Brain microvascular endothelial cell (primary cell): Measurements from ENCODE around the gene TUBA1A.

Source experiments
- DNase-seq: peaks from one replicate; pipeline ENCODE4 v3.0.0-alpha.2; 2020
- H3K27ac ChIP-seq: fragments of 250-450 bp; sonication (Bioruptor Pico); 2 replicates; pipeline ENCODE4 v1.5.1; 2020; ENCODE audit warnings: mild to moderate bottlenecking, moderate library complexity
- H3K27me3 ChIP-seq: fragments of 250-450 bp; sonication (Bioruptor Pico); replicated peaks from 2 replicates; pipeline ENCODE4 v1.5.1; 2020; ENCODE audit warnings: mild to moderate bottlenecking
- H3K36me3 ChIP-seq: fragments of 250-450 bp; sonication (Bioruptor Pico); replicated peaks from 2 replicates; pipeline ENCODE4 v1.5.1; 2020; ENCODE audit warnings: mild to moderate bottlenecking
- H3K4me3 ChIP-seq: 2 replicates; pipeline ENCODE4 v1.5.1; 2011; ENCODE audit warnings: low read depth, mild to moderate bottlenecking, control low read depth, low read length, moderate library complexity
- in situ Hi-C: cut with HindIII; loops from 2 replicates; pipeline ENCODE4 v1.10.0; 2017; ENCODE audit warnings: low sequenced_read_pairs, low pct_ligation_motif_present
- TF ChIP-seq, protein P1 (sequence below): IDR thresholded peaks from 2 replicates; pipeline ENCODE4 v1.5.1; 2011; ENCODE audit warnings: low read depth, mild to moderate bottlenecking, moderate library complexity, low read length, control low read depth, inconsistent platforms; ENCODE audit errors: missing control alignments

Gene TUBA1A

GRCh38 chr12:49208676-49209075 is 19.8 kb upstream of the TUBA1A start:
- DNase-seq = no peak
- Histone ChIP-seq H3K27me3 (no peaks in the 10 kb centered on the region), H3K4me3 (no peak overlapping the region), H3K36me3 (no peaks in the 10 kb centered on the region), H3K27ac (no peak overlapping the region)
- TF ChIP-seq, protein P1, sequence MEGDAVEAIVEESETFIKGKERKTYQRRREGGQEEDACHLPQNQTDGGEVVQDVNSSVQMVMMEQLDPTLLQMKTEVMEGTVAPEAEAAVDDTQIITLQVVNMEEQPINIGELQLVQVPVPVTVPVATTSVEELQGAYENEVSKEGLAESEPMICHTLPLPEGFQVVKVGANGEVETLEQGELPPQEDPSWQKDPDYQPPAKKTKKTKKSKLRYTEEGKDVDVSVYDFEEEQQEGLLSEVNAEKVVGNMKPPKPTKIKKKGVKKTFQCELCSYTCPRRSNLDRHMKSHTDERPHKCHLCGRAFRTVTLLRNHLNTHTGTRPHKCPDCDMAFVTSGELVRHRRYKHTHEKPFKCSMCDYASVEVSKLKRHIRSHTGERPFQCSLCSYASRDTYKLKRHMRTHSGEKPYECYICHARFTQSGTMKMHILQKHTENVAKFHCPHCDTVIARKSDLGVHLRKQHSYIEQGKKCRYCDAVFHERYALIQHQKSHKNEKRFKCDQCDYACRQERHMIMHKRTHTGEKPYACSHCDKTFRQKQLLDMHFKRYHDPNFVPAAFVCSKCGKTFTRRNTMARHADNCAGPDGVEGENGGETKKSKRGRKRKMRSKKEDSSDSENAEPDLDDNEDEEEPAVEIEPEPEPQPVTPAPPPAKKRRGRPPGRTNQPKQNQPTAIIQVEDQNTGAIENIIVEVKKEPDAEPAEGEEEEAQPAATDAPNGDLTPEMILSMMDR = no peak
- in situ Hi-C loops = no loop called here

GRCh38 chr12:49208146-49208545 is 19.3 kb upstream of the TUBA1A start:
- in situ Hi-C loops = no loop called here
- no peaks in the 10 kb centered on the region for H3K27me3 ChIP-seq
- DNase-seq = no peak
- TF ChIP-seq, protein P1 = no peak
- no peak overlapping the region for H3K27ac ChIP-seq
- no peak overlapping the region for H3K4me3 ChIP-seq
- H3K36me3 ChIP-seq = no peaks in the 10 kb centered on the region

- in situ Hi-C loops = no loop called here
Measured at GRCh38 chr12:49206389-49206788, 17.5 kb upstream of the TUBA1A start.

DNA sequence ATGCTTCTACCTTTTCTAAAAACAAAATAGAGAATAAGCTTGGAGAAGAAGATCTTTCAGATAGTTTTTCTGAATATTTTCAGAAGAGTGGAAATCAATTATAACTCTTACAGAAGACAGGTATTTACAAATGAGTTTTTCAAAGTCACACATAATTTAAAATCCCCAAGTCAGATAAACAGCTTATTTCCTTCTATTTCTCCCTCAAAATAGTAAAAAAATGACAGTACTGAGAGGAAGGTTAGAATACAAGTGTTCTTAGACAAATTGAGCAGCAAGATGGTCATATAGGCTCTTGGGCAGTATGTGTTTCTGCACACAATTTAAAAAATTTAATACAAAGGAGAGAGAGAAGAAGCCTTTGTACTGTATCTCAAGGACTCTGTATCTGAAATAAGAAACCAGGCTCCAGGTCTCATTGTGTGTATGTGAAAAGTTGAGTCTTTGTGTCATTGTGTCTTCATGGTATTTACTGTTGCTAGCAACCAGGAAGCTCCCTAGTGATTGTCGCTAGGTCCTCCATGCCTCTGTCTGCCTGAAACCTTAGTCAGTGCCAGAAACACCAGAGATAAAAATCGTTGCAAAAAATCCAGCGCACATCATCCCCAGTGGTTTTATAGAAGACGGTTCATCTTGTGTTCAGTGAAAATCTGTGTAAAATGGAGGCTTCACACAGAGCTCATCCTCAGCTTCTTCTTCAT is 12.9 kb upstream of the TUBA1A start:
- DNase-seq = peak; percentile 92
- Histone ChIP-seq H3K36me3 (no peaks in the 10 kb centered on the region), H3K4me3 (no peak overlapping the region), H3K27me3 (no peaks in the 10 kb centered on the region), H3K27ac (peak overlapping the region; percentile 91)
- TF ChIP-seq, protein P1 = no peak
- in situ Hi-C loops = no loop called here

More at GRCh38 chr12:49206389-49206788, 17.5 kb upstream of the TUBA1A start:
- no peak overlapping the region for H3K4me3 ChIP-seq
- H3K27ac ChIP-seq = no peak overlapping the region
- no peaks in the 10 kb centered on the region for H3K36me3 ChIP-seq
- DNase-seq = no peak
- TF ChIP-seq, protein P1 = no peak
- no peaks in the 10 kb centered on the region for H3K27me3 ChIP-seq

- H3K27ac ChIP-seq = peak overlapping the region; percentile 91
Measured at GRCh38 chr12:49200919-49201594, 12.2 kb upstream of the TUBA1A start.

More at GRCh38 chr12:49200919-49201594, 12.2 kb upstream of the TUBA1A start:
- DNase-seq = peak; percentile 50
- TF ChIP-seq, protein P1 = no peak
- Histone ChIP-seq H3K27me3 (no peaks in the 10 kb centered on the region), H3K4me3 (peak overlapping the region; percentile 23), H3K36me3 (no peaks in the 10 kb centered on the region)
- in situ Hi-C loops = no loop called here
